HepG2 (cell line): ENCODE measurements around the gene TMEM107. TPM values are rescaled to one million over a fixed set of nuclear protein-coding genes. Genes with fewer than 3 reads are reported as not detected.

Source experiments
- BCL3 ChIP-seq: sonication (generic); formaldehyde crosslinking; IDR thresholded peaks from 2 replicates; pipeline ENCODE4 v1.5.1; 2020; ENCODE audit warnings: mild to moderate bottlenecking, missing genetic modification reagents, moderate library complexity
- ERF ChIP-seq: IDR thresholded peaks from 2 replicates; pipeline ENCODE4 v1.6.1; 2018; ENCODE audit warnings: missing biosample characterization, missing genetic modification reagents
- GATAD2A ChIP-seq: IDR thresholded peaks from 2 replicates; pipeline ENCODE4 v1.6.1; 2016
- HOXA3 ChIP-seq: sonication (generic); formaldehyde crosslinking; IDR thresholded peaks from 2 replicates; pipeline ENCODE4 v1.5.0; 2020; ENCODE audit warnings: missing genetic modification reagents
- MED13 ChIP-seq: sonication (generic); formaldehyde crosslinking; IDR thresholded peaks from 2 replicates; pipeline ENCODE4 v1.5.0; 2020; ENCODE audit warnings: missing genetic modification reagents
- NFYB ChIP-seq: sonication (generic); formaldehyde crosslinking; IDR thresholded peaks from 2 replicates; pipeline ENCODE4 v1.4.0; 2020; ENCODE audit warnings: missing genetic modification reagents
- PRDM10 ChIP-seq: sonication (generic); formaldehyde crosslinking; IDR thresholded peaks from 2 replicates; pipeline ENCODE4 v1.4.0; 2020; ENCODE audit warnings: low read depth, missing genetic modification reagents
- PRMT3 ChIP-seq: sonication (generic); formaldehyde crosslinking; IDR thresholded peaks from 2 replicates; pipeline ENCODE4 v1.8.1; 2022; ENCODE audit warnings: low read depth, mild to moderate bottlenecking, moderate library complexity, missing genetic modification reagents, borderline replicate concordance
- RARG ChIP-seq: sonication (generic); formaldehyde crosslinking; IDR thresholded peaks from 2 replicates; pipeline ENCODE4 v1.4.0; 2020; ENCODE audit warnings: low read depth, mild to moderate bottlenecking, missing genetic modification reagents
- SIX1 ChIP-seq: sonication (generic); formaldehyde crosslinking; IDR thresholded peaks from 2 replicates; pipeline ENCODE4 v1.4.0; 2020; ENCODE audit warnings: missing genetic modification reagents, borderline replicate concordance
- SSRP1 ChIP-seq: IDR thresholded peaks from 2 replicates; pipeline ENCODE4 v1.6.1; 2016; ENCODE audit warnings: control low read depth
- TSC22D2 ChIP-seq: sonication (generic); formaldehyde crosslinking; IDR thresholded peaks from 2 replicates; pipeline ENCODE4 v1.5.1; 2020; ENCODE audit warnings: missing genetic modification reagents, mild to moderate bottlenecking, borderline replicate concordance
- ZBTB20 ChIP-seq: sonication (generic); formaldehyde crosslinking; IDR thresholded peaks from 2 replicates; pipeline ENCODE4 v1.8.1; 2023; ENCODE audit warnings: missing genetic modification reagents, low read depth, mild to moderate bottlenecking, borderline replicate concordance
- ZFAT ChIP-seq: sonication (generic); formaldehyde crosslinking; conservative IDR thresholded peaks from 2 replicates; pipeline ENCODE4 v1.8.1; 2023; ENCODE audit warnings: missing genetic modification reagents, inconsistent platforms
- ZNF441 ChIP-seq: sonication (generic); formaldehyde crosslinking; IDR thresholded peaks from 2 replicates; pipeline ENCODE4 v1.7.0; 2021; ENCODE audit warnings: missing genetic modification reagents, borderline replicate concordance
- ZNF460 ChIP-seq: sonication (generic); formaldehyde crosslinking; IDR thresholded peaks from 2 replicates; pipeline ENCODE4 v1.5.1; 2020; ENCODE audit warnings: missing genetic modification reagents, mild to moderate bottlenecking, borderline replicate concordance
- ZNF597 ChIP-seq: sonication (generic); formaldehyde crosslinking; IDR thresholded peaks from 2 replicates; pipeline ENCODE4 v1.5.0; 2020; ENCODE audit warnings: missing genetic modification reagents
- ZNF883 ChIP-seq: sonication (generic); formaldehyde crosslinking; IDR thresholded peaks from 2 replicates; pipeline ENCODE4 v1.5.1; 2020; ENCODE audit warnings: mild to moderate bottlenecking, missing genetic modification reagents; ENCODE audit errors: not compliant biosample characterization
- polyA plus RNA-seq, 8 experiments: library from polyadenylated mRNA; depleted of rRNA in 3 of 8; stranded (reverse) in 7 of 8; unstranded in 1 of 8; fragments of >200 nt; fragmentation: Illumina TruSeq in 4 of 8; extraction: Trizol in 4 of 8; gene quantifications; 2 replicates each; pipeline versions ENCODE4 v1.2.1 to v1.2.3, GENCODE V29; 2011 to 2016; ENCODE audit warnings: low read depth in 4 of 8, missing spikeins in 1 of 8, mixed read lengths in 1 of 8; ENCODE audit not compliant: insufficient read depth in 1 of 8
- total RNA-seq, 5 experiments: library from RNA; depleted of rRNA; stranded (reverse); fragments of >200 nt; fragmentation: Illumina TruSeq; extraction: Trizol; gene quantifications; 2 replicates each; pipeline ENCODE4 v1.2.3, GENCODE V29; 2016; ENCODE audit warnings: low read depth in 1 of 5
- TF ChIP-seq, protein P1 (sequence below): IDR thresholded peaks from 2 replicates; pipeline ENCODE4 v1.6.1; 2016; ENCODE audit warnings: low read depth, borderline replicate concordance
- TF ChIP-seq, protein P2 (sequence below): sonication (generic); formaldehyde crosslinking; IDR thresholded peaks from 2 replicates; pipeline ENCODE4 v1.5.1; 2020; ENCODE audit warnings: missing genetic modification reagents, mild to moderate bottlenecking, borderline replicate concordance
- TF ChIP-seq, protein P3 (sequence below): sonication (generic); formaldehyde crosslinking; IDR thresholded peaks from 2 replicates; pipeline ENCODE4 v1.5.1; 2020; ENCODE audit warnings: missing genetic modification reagents, mild to moderate bottlenecking, borderline replicate concordance

TMEM107 gene
- total and polyA plus RNA-seq, 2 of the 13 experiments (the other 11 are each of a cell fraction or from before 2014, with no cell fraction given) = 7.2 to 15.3 TPM

- no peak for TF ChIP-seq SIX1 (CRISPR knock-in tag)
- TF ChIP-seq, protein P1, sequence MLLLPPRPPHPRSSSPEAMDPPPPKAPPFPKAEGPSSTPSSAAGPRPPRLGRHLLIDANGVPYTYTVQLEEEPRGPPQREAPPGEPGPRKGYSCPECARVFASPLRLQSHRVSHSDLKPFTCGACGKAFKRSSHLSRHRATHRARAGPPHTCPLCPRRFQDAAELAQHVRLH (CRISPR knock-in tag) = no peak
- TF ChIP-seq ZNF460 (CRISPR knock-in tag) = no peak
- no peak for TF ChIP-seq GATAD2A (CRISPR knock-in tag)
- TF ChIP-seq HOXA3 (CRISPR knock-in tag) = no peak; the same call in 1 of the 2 replicates
- no peak for TF ChIP-seq SSRP1 (CRISPR knock-in tag)
- no peak for TF ChIP-seq MED13
- no peak for TF ChIP-seq PRMT3 (CRISPR knock-in tag)
- no peak for TF ChIP-seq ZNF883 (CRISPR knock-in tag)
- peak; percentile 16 for TF ChIP-seq NFYB (CRISPR knock-in tag)
- no peak for TF ChIP-seq RARG
- TF ChIP-seq TSC22D2 (CRISPR knock-in tag) = no peak
- no peak for TF ChIP-seq ZNF441
- TF ChIP-seq, protein P2, sequence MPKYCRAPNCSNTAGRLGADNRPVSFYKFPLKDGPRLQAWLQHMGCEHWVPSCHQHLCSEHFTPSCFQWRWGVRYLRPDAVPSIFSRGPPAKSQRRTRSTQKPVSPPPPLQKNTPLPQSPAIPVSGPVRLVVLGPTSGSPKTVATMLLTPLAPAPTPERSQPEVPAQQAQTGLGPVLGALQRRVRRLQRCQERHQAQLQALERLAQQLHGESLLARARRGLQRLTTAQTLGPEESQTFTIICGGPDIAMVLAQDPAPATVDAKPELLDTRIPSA (CRISPR knock-in tag) = no peak
- peak; percentile 22; the same call in 1 of the 2 replicates for TF ChIP-seq BCL3 (CRISPR knock-in tag)
- no peak for TF ChIP-seq ZNF597 (CRISPR knock-in tag)
- peak; percentile 15; the same call in 1 of the 2 replicates for TF ChIP-seq ZBTB20 (CRISPR knock-in tag)
- no peak for TF ChIP-seq ZFAT (CRISPR knock-in tag)
- TF ChIP-seq, protein P3, sequence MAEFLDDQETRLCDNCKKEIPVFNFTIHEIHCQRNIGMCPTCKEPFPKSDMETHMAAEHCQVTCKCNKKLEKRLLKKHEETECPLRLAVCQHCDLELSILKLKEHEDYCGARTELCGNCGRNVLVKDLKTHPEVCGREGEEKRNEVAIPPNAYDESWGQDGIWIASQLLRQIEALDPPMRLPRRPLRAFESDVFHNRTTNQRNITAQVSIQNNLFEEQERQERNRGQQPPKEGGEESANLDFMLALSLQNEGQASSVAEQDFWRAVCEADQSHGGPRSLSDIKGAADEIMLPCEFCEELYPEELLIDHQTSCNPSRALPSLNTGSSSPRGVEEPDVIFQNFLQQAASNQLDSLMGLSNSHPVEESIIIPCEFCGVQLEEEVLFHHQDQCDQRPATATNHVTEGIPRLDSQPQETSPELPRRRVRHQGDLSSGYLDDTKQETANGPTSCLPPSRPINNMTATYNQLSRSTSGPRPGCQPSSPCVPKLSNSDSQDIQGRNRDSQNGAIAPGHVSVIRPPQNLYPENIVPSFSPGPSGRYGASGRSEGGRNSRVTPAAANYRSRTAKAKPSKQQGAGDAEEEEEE (CRISPR knock-in tag) = no peak
- no peak for TF ChIP-seq ERF
- no peak for TF ChIP-seq PRDM10
Observed at GRCh38 chr17:8176197-8176940, at the start of gene TMEM107 (continued).
